Fibroblast of the aortic adventitia (primary cell): ENCODE data around the gene BTBD16. TPM values are rescaled to one million over a fixed set of nuclear protein-coding genes. Genes with fewer than 3 reads are reported as not detected.
A peak's percentile ranks its signal among the peaks of the same experiment; 100 is the strongest.

Source experiments
- DNase-seq: peaks from one replicate; pipeline ENCODE4 v3.0.0-alpha.2; 2010; ENCODE audit warnings: low read depth
- H3K4me3 ChIP-seq: 2 replicates; pipeline ENCODE4 v1.5.1; 2011; ENCODE audit warnings: low read depth, mild to moderate bottlenecking, control low read depth, low read length, moderate library complexity
- total RNA-seq: library from RNA; depleted of rRNA; stranded (reverse); fragments of >200 nt; gene quantifications from 2 replicates; pipeline ENCODE4 v1.2.3, GENCODE V29; 2012; ENCODE audit warnings: low replicate concordance
- TF ChIP-seq, protein P1 (sequence below): IDR thresholded peaks from 2 replicates; pipeline ENCODE4 v1.5.1; 2011; ENCODE audit warnings: mild to moderate bottlenecking, low read length, control low read depth, inconsistent platforms; ENCODE audit not compliant: insufficient read depth

The BTBD16 gene
- total RNA-seq, 1 donor: 0.09 TPM

DNA sequence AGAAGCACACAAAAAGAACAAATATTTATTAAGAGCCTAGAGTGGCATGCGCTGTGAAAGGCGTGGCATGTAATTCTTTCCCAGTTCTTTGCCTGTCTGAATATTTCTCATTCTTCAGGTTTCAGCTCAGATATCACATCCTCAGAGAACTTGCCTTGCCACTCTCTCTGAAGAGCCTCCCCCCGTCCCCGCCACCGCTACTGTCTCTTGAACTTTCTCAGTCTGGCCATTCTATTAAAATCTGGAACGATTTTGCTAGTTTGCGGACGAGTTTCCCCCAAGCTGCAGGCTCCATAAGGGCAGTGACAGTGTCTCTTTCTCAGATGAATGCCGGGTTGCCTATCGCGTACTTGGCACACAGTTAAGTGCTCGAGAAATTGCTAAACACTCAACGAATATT is 102.6 kb downstream of the BTBD16 start:
- TF ChIP-seq, protein P1, sequence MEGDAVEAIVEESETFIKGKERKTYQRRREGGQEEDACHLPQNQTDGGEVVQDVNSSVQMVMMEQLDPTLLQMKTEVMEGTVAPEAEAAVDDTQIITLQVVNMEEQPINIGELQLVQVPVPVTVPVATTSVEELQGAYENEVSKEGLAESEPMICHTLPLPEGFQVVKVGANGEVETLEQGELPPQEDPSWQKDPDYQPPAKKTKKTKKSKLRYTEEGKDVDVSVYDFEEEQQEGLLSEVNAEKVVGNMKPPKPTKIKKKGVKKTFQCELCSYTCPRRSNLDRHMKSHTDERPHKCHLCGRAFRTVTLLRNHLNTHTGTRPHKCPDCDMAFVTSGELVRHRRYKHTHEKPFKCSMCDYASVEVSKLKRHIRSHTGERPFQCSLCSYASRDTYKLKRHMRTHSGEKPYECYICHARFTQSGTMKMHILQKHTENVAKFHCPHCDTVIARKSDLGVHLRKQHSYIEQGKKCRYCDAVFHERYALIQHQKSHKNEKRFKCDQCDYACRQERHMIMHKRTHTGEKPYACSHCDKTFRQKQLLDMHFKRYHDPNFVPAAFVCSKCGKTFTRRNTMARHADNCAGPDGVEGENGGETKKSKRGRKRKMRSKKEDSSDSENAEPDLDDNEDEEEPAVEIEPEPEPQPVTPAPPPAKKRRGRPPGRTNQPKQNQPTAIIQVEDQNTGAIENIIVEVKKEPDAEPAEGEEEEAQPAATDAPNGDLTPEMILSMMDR: no peak
- peak overlapping the region; percentile 72 for H3K4me3 ChIP-seq
- DNase-seq: peak; percentile 32

DNA sequence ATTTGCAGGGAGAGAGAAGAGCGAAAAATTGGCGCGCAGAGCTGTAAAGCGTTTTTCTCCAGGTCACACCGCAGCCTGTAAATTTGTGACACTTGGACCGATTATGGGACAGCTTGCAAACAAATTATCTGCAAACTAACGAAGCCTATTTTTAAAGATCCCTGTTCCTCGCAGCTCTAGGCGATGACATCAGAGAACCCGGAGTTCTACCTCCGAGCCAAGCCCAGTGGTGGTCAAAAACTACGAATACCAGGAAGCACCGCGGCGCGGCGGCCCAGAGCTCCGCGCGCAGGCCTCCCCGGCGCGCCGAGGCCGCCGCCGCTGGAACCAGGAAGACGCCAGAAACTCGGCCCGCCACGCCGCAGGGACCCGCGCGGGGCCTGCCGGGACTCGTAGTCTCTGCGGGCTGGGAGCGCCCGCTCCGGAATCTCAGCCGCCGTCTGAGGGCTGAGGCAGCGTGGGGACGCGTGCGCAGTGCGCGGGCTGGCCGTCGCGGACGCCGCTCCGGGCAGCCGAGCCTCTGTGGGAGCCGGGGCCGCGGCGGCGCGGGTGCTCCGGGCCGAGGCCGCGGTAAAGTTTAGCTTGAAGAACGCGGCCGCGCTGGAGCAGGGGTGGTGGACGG is 103.3 kb downstream of the BTBD16 start, which contains the start of gene PLEKHA1:
Gene PLEKHA1 (plus strand): TSS at position 472 of the 622 bp plus-strand sequence. CDS start 18,493 bp downstream, outside the sequence.
- TF ChIP-seq, protein P1: no peak
- peak; percentile 89 for DNase-seq
- peak within 1 kb of the TSS; percentile 75 for H3K4me3 ChIP-seq

DNA sequence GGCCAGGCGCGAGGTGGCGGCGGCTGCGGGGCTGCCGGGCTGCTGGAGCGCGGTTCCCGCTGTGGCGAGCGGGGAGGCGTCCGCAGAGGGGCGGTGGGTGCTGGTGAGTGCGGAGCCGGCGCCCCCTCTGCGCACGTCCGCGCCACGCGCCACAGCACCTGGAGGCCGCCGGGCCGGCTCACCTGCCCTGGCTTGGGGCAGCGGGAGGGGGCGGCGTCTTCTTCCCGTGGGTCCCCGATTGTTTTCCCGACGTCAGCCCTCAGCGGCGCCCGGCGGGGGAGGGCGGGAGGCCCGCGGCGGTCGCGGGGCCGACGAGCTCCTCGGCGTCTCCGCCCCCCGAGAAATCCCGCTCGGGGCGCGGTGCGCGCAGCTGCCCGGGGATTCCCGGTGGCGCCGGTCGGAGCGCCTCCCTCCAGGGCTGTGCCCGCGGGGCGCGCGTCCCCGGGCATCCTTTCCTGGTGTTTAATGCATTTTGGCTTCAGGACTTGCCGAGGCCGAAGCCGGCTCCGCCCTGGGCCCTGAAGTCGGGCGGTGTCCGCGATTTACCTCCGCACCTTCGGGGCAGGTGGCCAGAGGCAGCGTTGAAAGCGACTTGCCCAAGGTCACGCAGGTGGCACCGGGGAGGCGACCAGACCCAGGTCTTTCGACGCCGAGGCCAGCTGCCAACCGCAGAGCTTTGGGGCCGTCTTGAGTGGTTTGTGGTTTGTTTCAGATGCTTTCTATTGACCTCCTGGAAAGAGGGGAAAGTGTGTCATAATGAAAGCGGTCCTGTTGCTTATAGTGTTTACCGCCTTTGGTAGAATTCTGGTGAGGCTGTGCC is 104.0 kb downstream of the BTBD16 start:
- H3K4me3 ChIP-seq: peak overlapping the region; percentile 75
- TF ChIP-seq, protein P1: no peak
- DNase-seq: peak; percentile 39

DNA sequence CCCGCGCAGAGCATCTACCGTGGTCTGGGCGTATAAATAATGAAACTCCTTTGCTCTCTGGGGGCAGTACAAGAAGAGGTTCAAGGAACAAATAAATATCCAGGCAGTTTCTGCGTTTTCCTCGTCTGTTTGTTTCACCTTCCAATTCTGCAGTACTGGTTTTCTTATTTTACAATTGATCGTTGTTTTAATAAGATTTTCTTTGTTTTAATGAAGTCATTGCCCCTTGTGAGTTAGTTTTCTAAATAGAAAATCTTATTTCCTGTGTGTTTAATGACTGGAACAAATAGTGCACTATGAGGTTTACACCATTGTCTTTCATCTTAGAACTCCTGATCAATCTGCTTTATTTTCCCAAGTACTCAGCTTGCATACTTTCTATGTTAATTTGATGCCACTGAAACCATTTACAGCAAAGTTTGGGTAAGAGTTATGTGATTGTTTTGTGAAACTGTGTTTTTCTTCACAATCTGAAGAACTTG is 104.6 kb downstream of the BTBD16 start:
- H3K4me3 ChIP-seq: peak overlapping the region; percentile 75
- TF ChIP-seq, protein P1: no peak
- DNase-seq: no peak

DNA sequence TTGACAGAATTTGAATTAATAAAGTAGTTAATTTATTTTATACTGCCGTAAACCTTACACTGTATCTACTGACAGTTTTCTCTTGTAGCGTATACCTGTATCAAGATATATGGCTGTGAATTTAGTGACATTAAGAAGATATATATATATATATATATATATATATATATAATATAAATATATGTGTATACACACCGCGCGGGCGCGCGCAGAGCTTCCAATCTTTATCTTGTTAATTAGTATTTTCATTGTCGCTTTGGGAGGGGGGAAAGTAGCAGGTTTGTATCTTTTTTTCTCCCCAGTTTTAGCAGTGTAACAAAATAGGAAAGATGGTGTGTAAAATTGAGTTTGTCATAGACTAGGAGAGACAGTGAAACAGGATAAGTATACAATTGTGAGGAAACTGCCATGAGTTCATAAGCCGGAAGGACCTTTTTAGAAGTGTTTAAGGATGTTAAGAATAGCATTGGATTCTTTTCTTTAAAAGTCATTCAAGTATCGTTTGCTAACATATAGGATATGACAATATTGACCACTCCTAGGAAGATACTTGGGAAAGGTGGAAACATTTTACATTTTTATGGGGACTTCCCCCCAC is 105.4 kb downstream of the BTBD16 start:
- H3K4me3 ChIP-seq: no peak overlapping the region
- TF ChIP-seq, protein P1: no peak
- no peak for DNase-seq

DNA sequence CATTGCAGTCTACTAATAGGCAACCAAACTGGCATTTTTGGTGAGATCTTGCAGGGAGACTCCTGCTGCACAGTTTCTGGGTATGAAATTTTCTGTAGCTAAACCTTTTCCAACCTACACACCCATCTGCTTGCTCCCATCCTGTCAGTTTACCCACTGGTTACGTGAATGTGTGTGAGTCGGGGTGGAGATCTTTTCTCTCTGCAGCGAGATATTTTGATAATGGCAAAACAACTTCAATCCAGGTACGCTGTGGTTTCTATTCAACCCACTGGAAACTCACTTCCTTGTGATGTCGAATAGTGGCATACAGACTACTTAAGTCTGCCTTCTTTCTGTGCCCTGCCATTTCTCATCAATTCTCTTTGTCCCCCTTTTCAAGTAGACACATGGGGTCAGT is 107.9 kb downstream of the BTBD16 start:
- no peak overlapping the region for H3K4me3 ChIP-seq
- no peak for DNase-seq
- TF ChIP-seq, protein P1: no peak
